SK-N-SH (cell line): ENCODE results near the gene CD3E. TPM values are rescaled to one million over a fixed set of nuclear protein-coding genes. Genes with fewer than 3 reads are reported as not detected.

Source experiments
- CTCF ChIA-PET: fragments of 300-600, 350-600 bp; formaldehyde crosslinking; extraction: SDS; loops from one replicate; lab custom pipeline; 2021; lab: Yijun Ruan, JAX
- POLR2A ChIA-PET: fragments of 350-600 bp; sonication (Branson Sonifier 250); formaldehyde crosslinking; extraction: SDS; loops from one replicate; lab custom pipeline; 2020; ENCODE audit warnings: antibody characterized with exemption, inconsistent platforms; lab: Yijun Ruan, JAX
- DNase-seq: peaks from one replicate; pipeline ENCODE4 v3.0.0; 2012
- H2AFZ ChIP-seq: fragments of 200-600 bp; sonication (generic); 2 replicates; pipeline ENCODE4 v1.8.1; 2016; ENCODE audit warnings: antibody characterized with exemption, mild to moderate bottlenecking, low read depth
- H3F3A ChIP-seq: fragments of 200-600 bp; sonication (generic); replicated peaks from 2 replicates; pipeline ENCODE3; 2016; ENCODE audit warnings: antibody characterized with exemption, mild to moderate bottlenecking; ENCODE audit not compliant: insufficient read depth
- H3K27ac ChIP-seq, 2 experiments: fragments of 200-500 bp in 1 of 2; fragments of 200-600 bp in 1 of 2; sonication (Bioruptor generic) in 1 of 2; sonication (generic), shearing (Covaris generic) in 1 of 2; 2 replicates each; pipeline versions ENCODE4 v1.5.1 to v1.6.1; 2014 to 2016; ENCODE audit warnings: low read depth in 2 of 2, inconsistent platforms in 1 of 2, low read length in 1 of 2, mild to moderate bottlenecking in 1 of 2, mixed read lengths in 1 of 2
- H3K27me3 ChIP-seq: fragments of 200-600 bp; sonication (generic), shearing (Covaris generic); 2 replicates; pipeline ENCODE4 v1.6.1; 2016; ENCODE audit warnings: mixed run types; ENCODE audit not compliant: insufficient read depth
- H3K36me3 ChIP-seq, 2 experiments: fragments of 200-500 bp in 1 of 2; fragments of 200-600 bp in 1 of 2; sonication (Bioruptor generic) in 1 of 2; sonication (generic) in 1 of 2; replicated peaks in 1 of 2; 2 replicates each; pipeline versions ENCODE3 to v1.5.1; 2014 to 2016; ENCODE audit warnings: low read length in 1 of 2, mild to moderate bottlenecking in 1 of 2; ENCODE audit not compliant: insufficient read depth in 2 of 2, control insufficient read depth in 1 of 2
- H3K4me1 ChIP-seq, 2 experiments: fragments of 200-500 bp in 1 of 2; fragments of 200-600 bp in 1 of 2; sonication (Bioruptor generic) in 1 of 2; sonication (generic), shearing (Covaris generic) in 1 of 2; 2 replicates each; pipeline versions ENCODE4 v1.5.1 to v1.6.1; 2014 to 2016; ENCODE audit warnings: low read depth in 1 of 2, low read length in 1 of 2, mixed run types in 1 of 2; ENCODE audit not compliant: insufficient read depth in 2 of 2, control insufficient read depth in 1 of 2
- H3K4me2 ChIP-seq: fragments of 200-600 bp; sonication (generic), shearing (Covaris generic); 2 replicates; pipeline ENCODE4 v1.6.1; 2017; ENCODE audit warnings: mixed run types
- H3K4me3 ChIP-seq, 2 experiments: fragments of 200-500 bp in 1 of 2; fragments of 200-600 bp in 1 of 2; sonication (Bioruptor generic) in 1 of 2; sonication (generic), shearing (Covaris generic) in 1 of 2; 2 replicates each; pipeline versions ENCODE4 v1.5.1 to v1.8.1; 2014 to 2016; ENCODE audit warnings: low read depth in 2 of 2, inconsistent platforms in 1 of 2, low read length in 1 of 2, mild to moderate bottlenecking in 1 of 2, mixed read lengths in 1 of 2, moderate library complexity in 1 of 2
- H3K79me2 ChIP-seq: fragments of 200-600 bp; sonication (generic); 2 replicates; pipeline ENCODE4 v1.8.1; 2017; ENCODE audit warnings: mild to moderate bottlenecking; ENCODE audit not compliant: insufficient read depth
- H3K9ac ChIP-seq: fragments of 200-600 bp; sonication (generic); 2 replicates; pipeline ENCODE4 v1.6.1; 2017; ENCODE audit warnings: mixed run types
- H3K9me2 ChIP-seq: fragments of 200-600 bp; sonication (generic); 2 replicates; pipeline ENCODE4 v1.6.1; 2017; ENCODE audit warnings: mixed run types
- H3K9me3 ChIP-seq: fragments of 200-600 bp; sonication (generic); 2 replicates; pipeline ENCODE4 v1.6.1; 2017; ENCODE audit warnings: mixed run types, mild to moderate bottlenecking, moderate library complexity
- H4K20me1 ChIP-seq: fragments of 200-600 bp; sonication (generic); 2 replicates; pipeline ENCODE4 v1.6.1; 2017; ENCODE audit warnings: mild to moderate bottlenecking, mixed run types; ENCODE audit not compliant: insufficient read depth
- CTCF ChIP-seq: fragments of 200-600 bp; sonication (generic); IDR thresholded peaks from 2 replicates; pipeline ENCODE4 v1.6.1; 2017; ENCODE audit warnings: antibody characterized with exemption, mild to moderate bottlenecking, moderate library complexity
- ELF1 ChIP-seq: IDR thresholded peaks from 2 replicates; pipeline ENCODE4 v1.4.0; 2012
- EP300 ChIP-seq, 2 experiments: IDR thresholded peaks; 2 replicates each; pipeline versions ENCODE4 v1.4.0 to v1.6.1; 2012; ENCODE audit warnings: borderline replicate concordance in 1 of 2, low read depth in 1 of 2, low read length in 1 of 2
- GATA2 ChIP-seq: sonication (generic); formaldehyde crosslinking; IDR thresholded peaks from 2 replicates; pipeline ENCODE4 v1.5.0; 2020; ENCODE audit warnings: mild to moderate bottlenecking, missing genetic modification reagents
- IRF3 ChIP-seq: fragments of 150-350 bp; IDR thresholded peaks from 2 replicates; pipeline ENCODE4 v1.6.1; 2016; ENCODE audit warnings: mild to moderate bottlenecking, low read depth, low read length
- MAX ChIP-seq: IDR thresholded peaks from 2 replicates; pipeline ENCODE4 v1.4.0; 2012; ENCODE audit warnings: low read depth
- NFIC ChIP-seq: IDR thresholded peaks from 2 replicates; pipeline ENCODE4 v1.4.0; 2012; ENCODE audit warnings: borderline replicate concordance
- RAD21 ChIP-seq: IDR thresholded peaks from 2 replicates; pipeline ENCODE4 v1.6.1; 2012; ENCODE audit warnings: mild to moderate bottlenecking, low read length
- TAF1 ChIP-seq: IDR thresholded peaks from 2 replicates; pipeline ENCODE4 v1.6.1; 2012; ENCODE audit warnings: low read depth, mild to moderate bottlenecking, low read length, moderate library complexity, borderline replicate concordance
- TCF12 ChIP-seq: IDR thresholded peaks from 2 replicates; pipeline ENCODE4 v1.4.0; 2012
- USF1 ChIP-seq: IDR thresholded peaks from 2 replicates; pipeline ENCODE4 v1.4.0; 2012; ENCODE audit warnings: low read depth, borderline replicate concordance
- USF2 ChIP-seq: fragments of 150-350 bp; IDR thresholded peaks from 2 replicates; pipeline ENCODE4 v1.6.1; 2017; ENCODE audit warnings: antibody characterized with exemption, low read length, low read depth, borderline replicate concordance
- YY1 ChIP-seq: IDR thresholded peaks from 2 replicates; pipeline ENCODE4 v1.4.0; 2012; ENCODE audit warnings: low read depth, mild to moderate bottlenecking
- WGBS: methylation state at CpG from one replicate; pipeline ENCODE4 v1.1.6; 2017; ENCODE audit warnings: low lambda C conversion rate; 5-methylcytosine and 5-hydroxymethylcytosine counted together
- polyA plus RNA-seq, 3 experiments: library from polyadenylated mRNA; depleted of rRNA; stranded (reverse); fragments of >200 nt; gene quantifications; 2 replicates each; pipeline ENCODE4 v1.2.3, GENCODE V29; 2012

The CD3E gene
- polyA plus RNA-seq, 1 of the 3 experiments (the other 2 are of a cell fraction): not detected

GRCh38 chr11:118339281-118339961 is 34.9 kb downstream of the CD3E start:
- no peak overlapping the region for H3K4me2 ChIP-seq
- DNase-seq: no peak
- H3K9me2 ChIP-seq: no peaks in the 10 kb centered on the region
- H3K4me1 ChIP-seq: no peaks in the 10 kb centered on the region
- H2AFZ ChIP-seq: no peak overlapping the region
- H3K27ac ChIP-seq: no peak overlapping the region
- H3K9me3 ChIP-seq: no peaks in the 10 kb centered on the region
- ChIA-PET POLR2A (interaction anchor here (0.6 kb wide), 1 partner anchor 62 kb away, joined by 3 read pairs; no protein-coding TSS in a partner anchor), CTCF (interaction anchor here (1.2 to 1.9 kb wide), 2 partner anchors 13 to 141 kb away, joined by 3 to 9 read pairs; no protein-coding TSS in a partner anchor)
- H4K20me1 ChIP-seq: no peaks in the 10 kb centered on the region
- H3F3A ChIP-seq: no peaks in the 10 kb centered on the region
- no peak overlapping the region for H3K4me3 ChIP-seq
- TF ChIP-seq ELF1 (no peak), MAX (no peak), YY1 (no peak), IRF3 (no peak), RAD21 (no peak), TCF12 (no peak), GATA2 (CRISPR knock-in tag) (no peak), CTCF (no peak), TAF1 (no peak), USF2 (no peak), NFIC (no peak), USF1 (no peak), EP300 (IDR thresholded peaks at IDR 0.05; ENCODE audit: borderline replicate concordance in 1 of 2, low read depth in 1 of 2, low read length in 1 of 2) (no peak)
- TF ChIP-seq, all 33 proteins: peak for 0
- Histone ChIP-seq H3K36me3 (no peaks in the 10 kb centered on the region), H3K9ac (no peak overlapping the region), H3K79me2 (no peaks in the 10 kb centered on the region), H3K27me3 (no peaks in the 10 kb centered on the region; the same call in 1 of the 2 replicates)
- WGBS: 3% methylated on average over 4 of the region's 5 CpGs
